Measurements from ENCODE around the gene TMEM143.

DNA sequence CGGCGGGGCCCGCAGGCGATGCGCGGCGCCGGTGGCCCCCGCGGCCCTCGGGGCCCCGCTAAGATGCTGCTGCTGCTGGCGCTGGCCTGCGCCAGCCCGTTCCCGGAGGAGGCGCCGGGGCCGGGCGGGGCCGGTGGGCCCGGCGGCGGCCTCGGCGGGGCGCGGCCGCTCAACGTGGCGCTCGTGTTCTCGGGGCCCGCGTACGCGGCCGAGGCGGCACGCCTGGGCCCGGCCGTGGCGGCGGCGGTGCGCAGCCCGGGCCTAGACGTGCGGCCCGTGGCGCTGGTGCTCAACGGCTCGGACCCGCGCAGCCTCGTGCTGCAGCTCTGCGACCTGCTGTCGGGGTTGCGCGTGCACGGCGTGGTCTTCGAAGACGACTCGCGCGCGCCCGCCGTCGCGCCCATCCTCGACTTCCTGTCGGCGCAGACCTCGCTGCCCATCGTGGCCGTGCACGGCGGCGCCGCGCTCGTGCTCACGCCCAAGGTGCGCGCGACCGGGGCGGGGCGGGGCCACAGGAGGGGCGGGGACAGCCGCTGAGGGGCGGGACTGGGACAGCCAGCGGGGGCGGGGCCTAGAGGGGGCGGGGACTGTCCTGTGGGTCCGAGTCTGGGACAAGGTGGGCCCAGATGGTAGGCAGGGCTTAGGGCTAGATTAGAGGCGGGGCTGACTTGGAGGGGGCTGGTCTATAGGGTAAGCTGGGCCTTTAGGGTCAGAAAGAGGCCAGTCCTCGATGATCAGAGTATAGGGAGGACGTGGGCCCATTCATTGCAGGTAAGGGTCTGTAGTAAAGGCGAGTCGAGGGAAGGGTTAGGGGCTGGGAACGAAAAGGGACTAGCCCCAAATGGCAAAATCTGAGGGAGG lies 34.9 kb upstream of the TMEM143 start:
- TF ChIP-seq, protein P1, sequence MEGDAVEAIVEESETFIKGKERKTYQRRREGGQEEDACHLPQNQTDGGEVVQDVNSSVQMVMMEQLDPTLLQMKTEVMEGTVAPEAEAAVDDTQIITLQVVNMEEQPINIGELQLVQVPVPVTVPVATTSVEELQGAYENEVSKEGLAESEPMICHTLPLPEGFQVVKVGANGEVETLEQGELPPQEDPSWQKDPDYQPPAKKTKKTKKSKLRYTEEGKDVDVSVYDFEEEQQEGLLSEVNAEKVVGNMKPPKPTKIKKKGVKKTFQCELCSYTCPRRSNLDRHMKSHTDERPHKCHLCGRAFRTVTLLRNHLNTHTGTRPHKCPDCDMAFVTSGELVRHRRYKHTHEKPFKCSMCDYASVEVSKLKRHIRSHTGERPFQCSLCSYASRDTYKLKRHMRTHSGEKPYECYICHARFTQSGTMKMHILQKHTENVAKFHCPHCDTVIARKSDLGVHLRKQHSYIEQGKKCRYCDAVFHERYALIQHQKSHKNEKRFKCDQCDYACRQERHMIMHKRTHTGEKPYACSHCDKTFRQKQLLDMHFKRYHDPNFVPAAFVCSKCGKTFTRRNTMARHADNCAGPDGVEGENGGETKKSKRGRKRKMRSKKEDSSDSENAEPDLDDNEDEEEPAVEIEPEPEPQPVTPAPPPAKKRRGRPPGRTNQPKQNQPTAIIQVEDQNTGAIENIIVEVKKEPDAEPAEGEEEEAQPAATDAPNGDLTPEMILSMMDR (IDR thresholded peaks at IDR 0.05; ENCODE audit: low read depth, low read length): no peak
- TF ChIP-seq POLR2A (IDR thresholded peaks at IDR 0.05; ENCODE audit: extremely low read depth, insufficient read length): no peak
- TF ChIP-seq, protein P2, sequence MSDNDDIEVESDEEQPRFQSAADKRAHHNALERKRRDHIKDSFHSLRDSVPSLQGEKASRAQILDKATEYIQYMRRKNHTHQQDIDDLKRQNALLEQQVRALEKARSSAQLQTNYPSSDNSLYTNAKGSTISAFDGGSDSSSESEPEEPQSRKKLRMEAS (IDR thresholded peaks at IDR 0.05; ENCODE audit: low read depth, low read length): no peak
